Activated CD4-positive, alpha-beta T cell treated with anti-CD3 and anti-CD28 coated beads for 1 hour (primary cell): ENCODE measurements around the gene ETFA.

Source experiments
- DNase-seq: peaks from one replicate; pipeline ENCODE4 v3.0.0-alpha.2; 2020

The ETFA gene

DNA sequence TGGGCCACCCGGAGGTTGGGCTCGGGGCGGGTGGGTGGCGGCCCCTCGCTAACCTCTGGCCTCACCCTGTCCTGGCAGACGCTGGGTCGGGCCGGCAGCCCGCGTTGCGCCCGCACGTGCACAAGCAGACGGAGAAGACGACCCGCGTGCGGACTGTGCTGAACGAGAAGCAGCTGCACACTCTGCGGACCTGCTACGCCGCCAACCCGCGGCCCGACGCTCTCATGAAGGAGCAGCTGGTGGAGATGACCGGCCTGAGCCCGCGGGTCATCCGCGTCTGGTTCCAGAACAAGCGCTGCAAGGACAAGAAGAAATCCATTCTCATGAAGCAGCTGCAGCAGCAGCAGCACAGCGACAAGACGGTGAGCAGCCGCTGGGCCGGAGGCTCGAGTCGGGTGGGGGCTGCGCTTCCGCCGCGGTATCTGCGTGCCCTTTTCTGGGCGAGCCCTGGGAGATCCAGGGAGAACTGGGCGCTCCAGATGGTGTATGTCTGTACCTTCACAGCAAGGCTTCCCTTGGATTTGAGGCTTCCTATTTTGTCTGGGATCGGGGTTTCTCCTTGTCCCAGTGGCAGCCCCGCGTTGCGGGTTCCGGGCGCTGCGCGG, 29.0 kb upstream of the ETFA start:
- DNase-seq, result no peak

GRCh38 chr15:76339305-76340197, 28.3 kb upstream of the ETFA start:
- no peak for DNase-seq

DNA sequence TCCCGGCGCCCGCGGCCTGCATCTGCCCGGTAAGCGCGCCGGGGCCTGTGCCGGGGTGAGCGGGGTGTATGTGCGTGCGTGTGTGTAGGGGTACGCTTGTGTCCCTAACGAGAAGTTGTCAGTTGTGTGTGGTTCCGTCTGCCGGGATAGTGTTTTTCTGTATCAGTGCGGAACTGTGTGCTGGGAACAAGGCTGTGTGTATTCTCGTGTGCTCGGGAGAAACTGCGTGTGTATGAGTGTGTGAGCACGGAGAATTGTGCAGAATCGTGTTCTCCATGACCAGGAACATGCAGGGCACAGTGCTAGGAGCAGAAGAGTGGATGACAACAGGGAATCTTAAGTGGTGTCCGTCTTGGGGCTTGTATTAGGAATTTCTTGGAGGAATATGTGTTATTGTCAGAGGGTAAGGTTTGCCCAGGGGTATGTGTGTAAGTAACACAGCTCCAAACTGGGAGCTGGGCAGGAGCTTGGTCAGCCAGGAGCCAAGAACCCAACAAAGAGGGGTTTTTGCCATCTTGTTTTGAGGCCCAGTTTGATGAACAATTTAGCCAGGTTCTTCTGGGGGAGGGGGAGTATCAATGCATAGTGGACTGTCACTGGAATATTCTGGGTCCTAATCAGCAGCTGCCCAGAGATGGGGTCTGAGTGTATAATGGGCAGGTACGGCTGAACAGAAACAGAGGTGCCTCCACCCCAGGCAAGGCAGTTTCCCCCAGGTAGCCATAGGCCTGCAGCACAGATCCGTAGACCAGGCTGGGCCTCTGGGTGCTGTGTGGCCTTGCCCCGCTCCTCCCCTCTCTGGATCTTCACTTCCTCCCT, 27.4 kb upstream of the ETFA start:
- no peak for DNase-seq

- DNase-seq, result no peak
Observed at GRCh38 chr15:76337696-76338485, 26.6 kb upstream of the ETFA start.

- no peak for DNase-seq
Observed at GRCh38 chr15:76337059-76337695, 25.9 kb upstream of the ETFA start.

- DNase-seq, result no peak
Observed at GRCh38 chr15:76336254-76337058, 25.2 kb upstream of the ETFA start, which contains the start of gene ISL2. TSS of gene ISL2 (plus strand) at chr15:76336773. CDS start at chr15:76336884, 111 bp downstream.

DNA sequence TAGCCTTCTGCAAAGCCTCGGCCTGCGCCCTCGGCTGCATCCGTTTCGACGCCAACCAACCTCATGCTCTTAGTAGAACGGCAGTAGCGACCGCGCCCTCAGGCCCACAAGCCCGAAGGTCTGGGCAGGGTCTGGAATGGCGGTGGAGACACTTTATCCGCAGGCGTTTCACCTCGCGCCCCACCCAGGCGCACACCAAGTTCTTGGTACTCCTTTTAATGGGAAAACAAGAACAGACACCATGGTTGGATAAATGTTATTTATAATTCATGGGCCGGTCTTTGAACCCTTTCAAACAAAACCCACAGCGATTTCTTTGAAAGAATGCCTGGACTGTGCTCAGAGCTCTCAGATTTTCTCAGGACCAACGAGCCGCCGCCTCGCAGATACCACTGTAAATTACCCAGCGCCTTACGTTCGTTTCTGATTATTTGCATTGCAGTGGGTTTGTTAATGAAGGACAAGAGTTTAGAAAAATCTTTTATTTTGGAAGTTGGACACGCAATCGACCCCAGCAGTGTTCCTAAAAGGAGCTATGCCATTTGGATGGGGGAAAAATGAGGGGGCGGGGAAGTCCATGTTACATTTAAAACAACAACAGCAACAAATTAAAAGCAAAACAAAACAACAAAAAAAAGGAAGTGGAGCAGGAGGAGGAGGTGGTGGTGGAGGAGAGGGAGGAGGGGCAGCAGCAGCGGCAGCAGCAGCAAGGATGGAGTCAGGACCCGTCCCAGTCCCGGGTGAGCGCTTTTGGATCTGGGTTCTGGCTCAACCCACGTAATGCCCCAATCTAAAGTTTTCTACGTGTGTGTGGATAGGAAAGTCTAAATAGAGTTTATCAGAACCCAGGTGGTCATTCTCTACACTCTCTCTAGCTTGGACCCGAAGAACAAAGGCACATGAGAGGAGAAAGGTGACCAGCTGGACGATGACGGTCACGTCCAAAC, 24.3 kb upstream of the ETFA start:
- DNase-seq, result no peak

GRCh38 chr15:76334438-76335306, 23.4 kb upstream of the ETFA start:
- DNase-seq, result no peak

DNA sequence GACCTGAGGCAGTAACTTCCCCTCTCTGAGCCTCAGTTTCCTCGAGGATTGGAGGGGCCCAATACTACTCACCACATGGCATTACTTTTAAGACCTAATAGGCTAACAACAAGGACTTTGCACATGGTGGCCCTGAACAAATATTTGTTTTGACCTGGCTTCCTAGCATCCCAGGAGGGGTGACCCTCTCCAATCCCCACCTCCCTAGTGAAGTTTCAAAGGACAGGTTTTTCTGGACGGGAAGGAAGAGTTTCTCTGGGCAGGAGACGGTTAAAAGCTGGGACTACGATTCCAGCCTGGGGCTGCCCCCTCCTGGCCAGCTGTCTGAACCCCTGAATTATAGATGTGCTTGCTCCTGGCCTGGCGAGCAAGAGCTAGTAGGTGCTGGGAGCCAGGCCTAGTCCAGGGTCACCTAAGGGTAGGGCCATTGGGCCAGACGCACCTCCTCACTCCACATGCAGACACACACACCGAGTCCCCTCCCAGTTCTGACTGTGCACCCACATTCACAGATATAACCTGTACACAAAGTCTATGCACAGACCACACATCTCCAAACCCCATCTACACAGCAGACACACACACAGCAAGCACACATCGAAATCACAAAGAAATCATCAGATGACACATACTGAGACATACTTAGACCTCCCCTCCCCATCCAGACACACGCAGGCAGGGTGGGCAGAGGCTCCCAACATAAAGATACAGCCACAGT, 22.6 kb upstream of the ETFA start:
- DNase-seq, result no peak

DNA sequence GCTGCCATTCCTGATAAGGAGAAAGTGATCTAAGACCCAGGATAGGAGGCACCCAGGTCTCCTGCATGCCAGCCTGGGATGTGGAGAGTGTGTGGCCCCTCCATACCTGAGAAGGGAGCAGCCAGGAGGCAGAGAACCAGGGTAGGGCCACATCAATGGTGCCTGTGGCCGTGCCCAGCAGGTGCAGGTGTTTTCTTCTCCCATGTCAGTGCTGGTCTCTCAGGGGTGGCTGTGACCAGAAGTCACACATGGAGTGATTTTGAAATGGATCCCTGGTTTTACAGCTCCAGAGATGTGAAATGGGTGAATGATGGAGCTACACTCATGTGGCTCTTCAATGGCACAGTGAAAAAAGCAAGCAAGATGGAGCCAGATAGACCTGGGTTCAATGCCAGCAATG, 22.0 kb upstream of the ETFA start:
- DNase-seq, result no peak

GRCh38 chr15:76332796-76333195, 21.5 kb upstream of the ETFA start:
- DNase-seq, result no peak

DNA sequence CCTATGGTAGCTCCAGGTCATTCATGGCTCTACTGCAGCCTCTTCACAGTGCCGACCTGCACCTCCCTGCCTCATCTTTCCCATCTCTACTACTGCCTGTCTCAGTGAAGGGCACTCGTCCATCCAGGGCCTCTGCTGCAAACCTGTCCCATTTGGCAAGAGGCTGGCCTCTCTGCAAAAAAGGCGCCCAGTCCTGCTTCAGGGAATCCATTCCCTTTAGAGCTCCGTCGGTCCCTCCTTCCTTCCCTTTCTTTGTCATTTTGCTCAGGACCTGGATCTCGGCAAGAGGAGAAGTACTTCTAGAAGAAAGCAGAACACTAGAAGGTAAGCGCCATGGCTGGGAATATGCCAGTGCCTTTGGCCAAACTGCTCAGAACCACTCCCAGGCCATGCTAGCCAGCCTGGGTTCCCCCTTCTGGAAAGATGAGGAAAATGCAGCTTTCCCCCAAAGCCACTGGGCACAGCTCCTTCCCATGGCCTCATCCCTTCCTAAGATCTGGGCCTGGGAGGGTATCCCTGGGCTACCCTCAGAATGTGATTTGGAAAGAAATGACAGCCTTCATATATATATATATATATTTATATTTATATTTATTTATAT, 18.9 kb upstream of the ETFA start:
- no peak for DNase-seq

DNA sequence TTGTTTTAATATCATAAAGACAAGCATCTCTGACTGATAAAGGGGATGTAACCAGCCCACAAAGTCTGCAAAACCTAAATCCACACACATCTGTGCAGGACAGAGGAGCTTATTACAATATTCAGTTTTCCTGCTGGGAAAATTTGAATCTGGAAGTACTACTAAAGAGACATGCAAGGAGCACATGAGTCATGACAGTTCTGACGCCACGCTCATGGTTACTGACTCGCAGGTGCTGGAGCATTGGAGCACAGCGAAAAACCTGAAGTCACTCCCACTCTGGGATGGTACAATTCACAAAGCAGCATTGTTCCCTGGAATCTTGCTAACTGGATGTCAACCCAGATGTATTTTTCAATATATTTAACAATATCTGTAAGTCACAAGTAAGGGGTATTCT, 17.7 kb upstream of the ETFA start:
- no peak for DNase-seq

DNA sequence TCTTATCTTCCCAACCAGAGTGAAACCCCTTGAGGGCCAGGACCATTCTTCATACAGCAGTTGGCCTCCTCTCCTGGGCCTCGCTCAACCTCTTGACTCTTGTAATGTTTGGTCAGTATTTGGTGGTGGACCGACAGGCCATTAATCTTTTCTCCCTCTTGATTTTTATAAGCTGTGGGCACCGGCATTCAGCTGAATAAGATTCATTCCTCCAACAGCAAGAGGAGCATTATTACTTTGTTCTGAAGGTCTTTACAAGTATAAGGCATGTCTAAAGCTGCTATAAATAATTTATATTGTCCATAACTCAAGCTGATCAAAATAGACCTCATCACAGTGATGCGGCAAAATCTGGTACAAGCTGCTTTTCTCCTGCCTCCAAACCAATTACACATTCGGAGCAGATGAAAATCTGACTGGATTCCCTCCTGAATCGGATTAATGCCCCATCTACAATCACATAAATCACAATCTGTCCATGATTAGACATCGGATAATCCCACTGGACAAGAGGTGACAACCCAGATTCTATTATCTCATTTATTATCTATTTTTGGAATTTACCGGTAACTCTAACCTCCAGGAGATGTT, 16.9 kb upstream of the ETFA start:
- no peak for DNase-seq

- no peak for DNase-seq
Observed at GRCh38 chr15:76327191-76328105, 16.2 kb upstream of the ETFA start.

- DNase-seq, result no peak
Observed at GRCh38 chr15:76325704-76326103, 14.4 kb upstream of the ETFA start.
